ENCODE data around the gene FOXL1. TPM values are rescaled to one million over a fixed set of nuclear protein-coding genes. Genes with fewer than 3 reads are reported as not detected.

The FOXL1 gene
- total RNA-seq, 6 experiments from 2014 or later = 0.15 to 0.74 (median 0.46) TPM; not detected in 2

DNA sequence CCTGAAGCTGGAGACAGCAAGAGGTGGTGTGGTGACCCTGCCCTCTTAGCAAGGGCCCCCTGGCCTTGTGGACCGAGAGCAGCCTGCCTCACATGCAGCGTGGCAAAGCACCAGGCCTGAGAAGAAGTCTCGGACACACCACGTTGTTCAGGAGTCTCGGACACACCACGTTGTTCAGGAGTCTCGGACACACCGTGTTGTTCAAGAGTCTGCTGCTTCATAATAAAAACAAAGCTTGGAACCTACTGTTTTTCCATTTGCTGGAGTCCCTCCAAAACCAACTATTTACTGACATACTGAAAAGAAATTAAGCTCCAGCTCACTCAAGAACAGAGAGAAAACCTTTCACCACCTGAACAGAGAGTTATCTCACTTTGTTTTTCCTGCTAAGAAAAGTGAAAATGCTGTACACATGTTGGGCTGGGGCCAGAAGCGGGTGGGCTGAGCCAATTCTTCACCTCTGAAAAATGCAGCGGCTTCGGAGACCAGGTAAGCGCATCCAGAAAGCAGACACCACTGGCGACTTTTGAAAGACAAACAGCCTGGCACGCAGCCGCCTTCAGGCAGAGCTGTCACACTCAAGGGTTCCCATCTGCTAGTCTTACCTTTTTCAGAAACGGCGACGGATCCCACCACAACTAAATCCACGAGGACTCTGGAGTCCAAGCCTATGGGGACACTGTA is 32.3 kb upstream of the FOXL1 start:
- 88% methylated on average over 12 of the region's 19 CpGs for WGBS (ENCODE audit: insufficient coverage, low coverage, low lambda C conversion rate, missing lambda C conversion rate)
- Histone ChIP-seq H3K27me3 (no peaks in the 10 kb centered on the region), H3K9me3 (no peaks in the 10 kb centered on the region), H3K4me1 (no peaks in the 10 kb centered on the region), H3K4me3 (no peak overlapping the region), H3K27ac (no peak overlapping the region), H3K36me3 (peaks cover 0 to 38% (median 10%) of the 10 kb centered on the region in 4 donors)
- DNase-seq (no peak), ATAC-seq (no peak)
- intact Hi-C loops (cut with DNase I) = no loop called here
- TF ChIP-seq, protein P1, sequence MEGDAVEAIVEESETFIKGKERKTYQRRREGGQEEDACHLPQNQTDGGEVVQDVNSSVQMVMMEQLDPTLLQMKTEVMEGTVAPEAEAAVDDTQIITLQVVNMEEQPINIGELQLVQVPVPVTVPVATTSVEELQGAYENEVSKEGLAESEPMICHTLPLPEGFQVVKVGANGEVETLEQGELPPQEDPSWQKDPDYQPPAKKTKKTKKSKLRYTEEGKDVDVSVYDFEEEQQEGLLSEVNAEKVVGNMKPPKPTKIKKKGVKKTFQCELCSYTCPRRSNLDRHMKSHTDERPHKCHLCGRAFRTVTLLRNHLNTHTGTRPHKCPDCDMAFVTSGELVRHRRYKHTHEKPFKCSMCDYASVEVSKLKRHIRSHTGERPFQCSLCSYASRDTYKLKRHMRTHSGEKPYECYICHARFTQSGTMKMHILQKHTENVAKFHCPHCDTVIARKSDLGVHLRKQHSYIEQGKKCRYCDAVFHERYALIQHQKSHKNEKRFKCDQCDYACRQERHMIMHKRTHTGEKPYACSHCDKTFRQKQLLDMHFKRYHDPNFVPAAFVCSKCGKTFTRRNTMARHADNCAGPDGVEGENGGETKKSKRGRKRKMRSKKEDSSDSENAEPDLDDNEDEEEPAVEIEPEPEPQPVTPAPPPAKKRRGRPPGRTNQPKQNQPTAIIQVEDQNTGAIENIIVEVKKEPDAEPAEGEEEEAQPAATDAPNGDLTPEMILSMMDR (IDR thresholded peaks at IDR 0.05) = no peak
- TF ChIP-seq POLR2A (IDR thresholded peaks at IDR 0.05) = no peak

DNA sequence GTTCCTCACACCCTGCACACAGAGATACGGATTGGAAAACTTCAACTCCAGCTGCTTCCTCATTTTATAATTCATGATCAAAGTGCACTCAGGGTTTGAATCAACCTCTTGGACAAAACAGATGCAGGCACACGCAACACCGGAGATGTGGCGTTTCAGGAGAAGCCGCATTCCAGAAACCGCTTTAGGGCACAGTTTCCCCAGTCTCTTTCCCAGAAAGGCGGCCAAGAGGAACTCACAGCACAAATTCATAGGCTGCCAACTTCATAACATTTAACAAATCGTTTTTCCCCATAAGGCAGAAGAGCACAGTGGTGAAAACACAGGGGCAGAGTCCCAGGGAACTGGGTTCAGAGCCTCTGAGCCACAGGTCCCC is 31.7 kb upstream of the FOXL1 start:
- ATAC-seq (no peak), DNase-seq (no peak)
- Histone ChIP-seq H3K4me1 (no peaks in the 10 kb centered on the region), H3K4me3 (no peak overlapping the region), H3K9me3 (no peaks in the 10 kb centered on the region), H3K36me3 (peaks cover 0 to 33% (median 7%) of the 10 kb centered on the region in 4 donors), H3K27me3 (no peaks in the 10 kb centered on the region), H3K27ac (no peak overlapping the region)
- intact Hi-C loops (cut with DNase I) = no loop called here
- WGBS (ENCODE audit: insufficient coverage, low coverage, low lambda C conversion rate, missing lambda C conversion rate) = 80% methylated on average over 3 of the region's 8 CpGs
- TF ChIP-seq, protein P1 (IDR thresholded peaks at IDR 0.05) = no peak
- no peak for TF ChIP-seq POLR2A (IDR thresholded peaks at IDR 0.05)

DNA sequence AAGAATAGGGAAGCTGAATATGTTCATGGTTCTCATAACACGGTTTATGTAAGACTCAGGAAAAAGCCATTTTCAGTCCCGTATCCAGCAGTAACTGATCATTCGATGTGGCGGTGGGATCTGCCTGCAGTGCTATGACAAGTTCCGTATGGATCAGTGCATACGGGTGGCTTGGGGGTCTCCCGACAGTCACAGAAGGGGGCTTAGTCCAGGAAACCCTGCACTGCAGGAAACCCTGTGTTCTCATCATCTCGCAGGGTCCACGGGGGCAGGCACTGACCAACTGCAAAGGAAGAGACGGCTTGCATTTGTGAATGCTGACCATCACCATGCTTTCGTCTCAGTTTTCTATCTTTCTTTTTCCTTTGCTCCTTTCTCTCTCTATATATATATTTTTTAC is 31.1 kb upstream of the FOXL1 start:
- DNase-seq (no peak), ATAC-seq (no peak)
- Histone ChIP-seq H3K4me1 (no peaks in the 10 kb centered on the region), H3K27ac (no peak overlapping the region), H3K9me3 (no peaks in the 10 kb centered on the region), H3K27me3 (no peaks in the 10 kb centered on the region), H3K4me3 (no peak overlapping the region), H3K36me3 (peaks cover 0 to 26% (median 4%) of the 10 kb centered on the region in 4 donors)
- intact Hi-C loops (cut with DNase I) = no loop called here
- TF ChIP-seq POLR2A (IDR thresholded peaks at IDR 0.05) = no peak
- TF ChIP-seq, protein P1 (IDR thresholded peaks at IDR 0.05) = no peak
- WGBS (ENCODE audit: insufficient coverage, low coverage, low lambda C conversion rate, missing lambda C conversion rate) = 88% methylated on average over 6 of the region's 11 CpGs

DNA sequence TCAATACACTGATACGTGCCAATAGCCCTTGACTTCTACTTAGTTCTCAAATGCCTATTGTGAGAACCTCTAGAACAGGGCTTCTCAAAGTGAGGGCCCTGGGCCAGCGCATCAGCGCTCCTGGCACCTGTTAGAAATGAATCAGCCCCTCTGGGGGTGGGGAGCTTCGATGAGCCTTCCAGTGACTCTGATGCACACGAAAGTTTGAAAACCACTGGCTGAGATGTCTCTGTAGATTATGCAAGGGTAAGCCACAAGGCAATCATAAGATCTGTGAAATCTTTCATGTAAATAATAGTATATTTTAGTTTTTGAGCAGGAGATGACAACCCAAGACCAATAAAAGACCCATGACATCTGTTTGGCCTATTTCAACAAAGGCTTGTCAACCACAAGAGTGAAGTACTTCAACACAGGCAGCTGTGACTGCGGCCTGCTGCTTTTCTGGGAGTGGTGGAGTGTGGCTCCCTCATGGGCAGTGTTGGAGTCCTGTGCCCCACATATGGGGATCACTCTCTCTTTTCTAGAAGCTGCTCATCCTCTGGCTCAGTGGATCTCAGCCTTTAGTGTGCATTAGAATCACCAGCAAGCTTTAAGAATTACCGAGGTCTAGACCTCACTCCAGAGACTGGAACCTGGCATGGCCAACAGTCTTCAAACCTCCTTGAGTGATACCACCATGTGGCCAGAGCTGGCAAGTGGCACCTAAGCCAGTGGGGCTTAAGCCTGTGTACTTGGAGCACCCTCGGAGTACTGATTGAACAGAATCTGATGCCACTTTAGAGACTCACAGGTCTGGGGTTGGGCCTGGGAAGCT is 29.1 kb upstream of the FOXL1 start:
- H3K27ac ChIP-seq = no peak overlapping the region
- no peak for ATAC-seq
- TF ChIP-seq, protein P1 (IDR thresholded peaks at IDR 0.05) = no peak
- no peak for TF ChIP-seq POLR2A (IDR thresholded peaks at IDR 0.05)
- H3K4me3 ChIP-seq = no peak overlapping the region
- no peaks in the 10 kb centered on the region for H3K27me3 ChIP-seq
- DNase-seq = no peak
- H3K36me3 ChIP-seq = peaks cover 0 to 23% (median 3%) of the 10 kb centered on the region in 4 donors
- intact Hi-C loops (cut with DNase I) = no loop called here
- no peaks in the 10 kb centered on the region for H3K9me3 ChIP-seq
- H3K4me1 ChIP-seq = peaks cover 0 to 4% (median 1%) of the 10 kb centered on the region in 4 donors
- 69% methylated on average over 5 of the region's 8 CpGs for WGBS (ENCODE audit: insufficient coverage, low coverage, low lambda C conversion rate, missing lambda C conversion rate)
